Activated CD8-positive, alpha-beta T cell treated with anti-CD3 and anti-CD28 coated beads for 36 hours (primary cell): ENCODE results near the gene FRS3. TPM values are rescaled to one million over a fixed set of nuclear protein-coding genes. Genes with fewer than 3 reads are reported as not detected.

Experiments
- ATAC-seq: fragments of 200-7000 bp; cut with Tn5 transposase; one replicate; pipeline ENCODE4 v1.10.0; 2021; ENCODE audit warnings: mild to moderate bottlenecking, moderate library complexity
- CTCF ChIA-PET: fragments of 350-600 bp; sonication (Branson Sonifier 250); formaldehyde crosslinking; loops from one replicate; lab custom pipeline; 2021; ENCODE audit warnings: antibody characterized with exemption; lab: Charles Lee
- POLR2A ChIA-PET: fragments of 350-600 bp; sonication (Branson Sonifier 250); formaldehyde crosslinking; loops from one replicate; lab custom pipeline; 2021; ENCODE audit warnings: antibody characterized with exemption; lab: Charles Lee
- DNase-seq: peaks from one replicate; pipeline ENCODE4 v3.0.0-alpha.2; 2020
- H3K27ac Mint-ChIP-seq: one replicate; pipeline ENCODE4 v1.8.0; 2021; ENCODE audit warnings: mild to moderate bottlenecking, mixed read lengths
- H3K27me3 Mint-ChIP-seq: one replicate; pipeline ENCODE4 v1.8.0; 2021; ENCODE audit warnings: mixed read lengths
- H3K36me3 Mint-ChIP-seq: one replicate; pipeline ENCODE4 v1.8.0; 2021; ENCODE audit warnings: low read depth, mixed read lengths
- H3K4me1 Mint-ChIP-seq: one replicate; pipeline ENCODE4 v1.8.0; 2021; ENCODE audit warnings: low read depth, mixed read lengths
- H3K4me3 Mint-ChIP-seq: one replicate; pipeline ENCODE4 v1.8.0; 2021; ENCODE audit warnings: mild to moderate bottlenecking, moderate library complexity, mixed read lengths
- H3K9me3 Mint-ChIP-seq: one replicate; pipeline ENCODE4 v1.8.0; 2021; ENCODE audit warnings: mixed read lengths
- CTCF ChIP-seq: fragments of 200-600 bp; IDR thresholded peaks from one replicate; pipeline ENCODE4 v1.8.0; 2022; ENCODE audit warnings: antibody characterized with exemption, mild to moderate bottlenecking
- intact Hi-C: fragments of 100-400 bp; cut with micrococcal nuclease; formaldehyde crosslinking; loops from one replicate; pipeline ENCODE4 v1.10.0; 2022
- total RNA-seq, 2 experiments: library from RNA; stranded (reverse); gene quantifications; one replicate each; pipeline ENCODE4 v1.2.3, GENCODE V29; 2021

FRS3 gene
- total RNA-seq, 2 experiments from 2014 or later, result 3.2 to 4.1 TPM

- Mint-ChIP-seq H3K27ac (no peak overlapping the region), H3K4me3 (no peak overlapping the region), H3K4me1 (no peaks in the 10 kb centered on the region), H3K36me3 (no peaks in the 10 kb centered on the region), H3K9me3 (no peaks in the 10 kb centered on the region), H3K27me3 (no peaks in the 10 kb centered on the region)
- ChIA-PET CTCF (interaction anchor here (0.6 to 1.3 kb wide), 2 partner anchors 12 to 38 kb away, joined by 3 to 5 read pairs; no protein-coding TSS in a partner anchor), POLR2A (no interaction called here)
- no peak for TF ChIP-seq CTCF
- DNase-seq (no peak), ATAC-seq (no peak)
- intact Hi-C loops, result no loop called here
Measured at GRCh38 chr6:41750374-41750773, 29.3 kb downstream of the FRS3 start.

- no peak for ATAC-seq
- CTCF ChIA-PET, result interaction anchor here (0.9 to 1.2 kb wide), 2 partner anchors 27 to 65 kb away, joined by 3 read pairs; no protein-coding TSS in a partner anchor
- H3K36me3 Mint-ChIP-seq, result no peaks in the 10 kb centered on the region
- H3K9me3 Mint-ChIP-seq, result no peaks in the 10 kb centered on the region
- TF ChIP-seq CTCF, result no peak
- H3K27me3 Mint-ChIP-seq, result no peaks in the 10 kb centered on the region
- H3K4me1 Mint-ChIP-seq, result no peaks in the 10 kb centered on the region
- H3K4me3 Mint-ChIP-seq, result no peak overlapping the region
- DNase-seq, result no peak
- POLR2A ChIA-PET, result interaction anchor here (0.9 kb wide), 1 partner anchor 40 kb away, joined by 3 read pairs; no protein-coding TSS in a partner anchor
- H3K27ac Mint-ChIP-seq, result no peak overlapping the region
- intact Hi-C loops, result no loop called here
Measured at GRCh38 chr6:41748542-41748941, 31.2 kb downstream of the FRS3 start.

- TF ChIP-seq CTCF, result no peak
- ChIA-PET POLR2A (no interaction called here), CTCF (interaction anchor here (1.2 kb wide), 1 partner anchor 65 kb away, joined by 3 read pairs; no protein-coding TSS in a partner anchor)
- DNase-seq (no peak), ATAC-seq (no peak)
- no peak overlapping the region for H3K4me3 Mint-ChIP-seq
- H3K36me3 Mint-ChIP-seq, result no peaks in the 10 kb centered on the region
- no peaks in the 10 kb centered on the region for H3K9me3 Mint-ChIP-seq
- intact Hi-C loops, result no loop called here
- no peaks in the 10 kb centered on the region for H3K27me3 Mint-ChIP-seq
- H3K27ac Mint-ChIP-seq, result no peak overlapping the region
- H3K4me1 Mint-ChIP-seq, result no peaks in the 10 kb centered on the region
Measured at GRCh38 chr6:41748102-41748477, 31.6 kb downstream of the FRS3 start.

- ATAC-seq (no peak), DNase-seq (no peak)
- Mint-ChIP-seq H3K4me1 (no peaks in the 10 kb centered on the region), H3K27ac (no peak within 1 kb of the TSS), H3K9me3 (no peaks in the 10 kb centered on the region), H3K36me3 (no peaks in the 10 kb centered on the region), H3K4me3 (no peak within 1 kb of the TSS), H3K27me3 (no peaks in the 10 kb centered on the region)
- no peak for TF ChIP-seq CTCF
- CTCF ChIA-PET, result interaction anchor here (1.2 kb wide), 1 partner anchor 64 kb away, joined by 3 read pairs; no protein-coding TSS in a partner anchor
- intact Hi-C loops, result no loop called here
- POLR2A ChIA-PET, result no interaction called here
Measured at GRCh38 chr6:41747256-41748101, 32.2 kb downstream of the FRS3 start, which contains the start of gene PGC. TSS of gene PGC (minus strand) at chr6:41747397. CDS start at chr6:41747334, 63 bp downstream.

GRCh38 chr6:41746107-41746506 is 33.6 kb downstream of the FRS3 start:
- no peak for ATAC-seq
- TF ChIP-seq CTCF, result no peak
- Mint-ChIP-seq H3K9me3 (no peaks in the 10 kb centered on the region), H3K4me1 (no peaks in the 10 kb centered on the region), H3K4me3 (no peak overlapping the region), H3K36me3 (no peaks in the 10 kb centered on the region), H3K27me3 (no peaks in the 10 kb centered on the region), H3K27ac (no peak overlapping the region)
- CTCF ChIA-PET, result no interaction called here
- DNase-seq, result no peak
- POLR2A ChIA-PET, result no interaction called here
- intact Hi-C loops, result no loop called here
